Nephron (organoid): Measurements from ENCODE around the gene PPP1R13B.

Experiments used
- H3K27ac Mint-ChIP-seq, 3 experiments: 2 replicates each; pipeline ENCODE4 v1.8.0; 2020; ENCODE audit warnings: mixed read lengths in 3 of 3, mild to moderate bottlenecking in 2 of 3, moderate library complexity in 1 of 3
- H3K27me3 Mint-ChIP-seq: 2 replicates; pipeline ENCODE4 v1.8.0; 2021; ENCODE audit warnings: low read depth, mild to moderate bottlenecking, moderate library complexity, mixed read lengths
- H3K36me3 Mint-ChIP-seq: 2 replicates; pipeline ENCODE4 v1.8.0; 2020; ENCODE audit warnings: low read depth, mixed read lengths
- H3K4me1 Mint-ChIP-seq: 2 replicates; pipeline ENCODE4 v1.8.0; 2020; ENCODE audit warnings: mixed read lengths
- H3K4me3 Mint-ChIP-seq, 3 experiments: 2 replicates each; pipeline ENCODE4 v1.8.0; 2020; ENCODE audit warnings: mild to moderate bottlenecking in 3 of 3, mixed read lengths in 3 of 3, moderate library complexity in 2 of 3
- H3K9me3 Mint-ChIP-seq: 2 replicates; pipeline ENCODE4 v1.8.0; 2020; ENCODE audit warnings: mixed read lengths
- CTCF ChIP-seq, 3 experiments: fragments of 200-600 bp; sonication (generic); IDR thresholded peaks; one replicate each; pipeline ENCODE4 v1.5.0; 2021; ENCODE audit warnings: antibody characterized with exemption in 3 of 3; ENCODE audit not compliant: unreplicated experiment in 3 of 3

PPP1R13B gene

GRCh38 chr14:103878180-103878579 lies 30.8 kb upstream of the PPP1R13B start:
- Mint-ChIP-seq H3K4me3 (no peak overlapping the region), H3K27me3 (peaks cover 5% of the 10 kb centered on the region), H3K36me3 (no peaks in the 10 kb centered on the region), H3K27ac (peak overlapping the region in 2 of 3 experiments; percentile 29 to 90), H3K4me1 (peaks cover 28% of the 10 kb centered on the region), H3K9me3 (no peaks in the 10 kb centered on the region)
- TF ChIP-seq CTCF (IDR thresholded peaks at IDR 0.05; ENCODE audit: unreplicated experiment in 3 of 3), result no peak

GRCh38 chr14:103875010-103875409 lies 27.6 kb upstream of the PPP1R13B start:
- Mint-ChIP-seq H3K9me3 (no peaks in the 10 kb centered on the region), H3K27me3 (peaks cover 5% of the 10 kb centered on the region), H3K27ac (no peak overlapping the region), H3K4me1 (peaks cover 4% of the 10 kb centered on the region), H3K36me3 (no peaks in the 10 kb centered on the region), H3K4me3 (no peak overlapping the region)
- no peak for TF ChIP-seq CTCF (IDR thresholded peaks at IDR 0.05; ENCODE audit: unreplicated experiment in 3 of 3)

- Mint-ChIP-seq H3K27me3 (peaks cover 5% of the 10 kb centered on the region), H3K27ac (no peak overlapping the region), H3K4me1 (no peaks in the 10 kb centered on the region), H3K4me3 (peak overlapping the region in 2 of 3 experiments; percentile 19 to 41), H3K9me3 (no peaks in the 10 kb centered on the region), H3K36me3 (no peaks in the 10 kb centered on the region)
- TF ChIP-seq CTCF (IDR thresholded peaks at IDR 0.05; ENCODE audit: unreplicated experiment in 3 of 3), result no peak
Observed at GRCh38 chr14:103872481-103873113, 25.2 kb upstream of the PPP1R13B start.

- Mint-ChIP-seq H3K9me3 (no peaks in the 10 kb centered on the region), H3K4me3 (peak overlapping the region in 2 of 3 experiments; percentile 19 to 41), H3K27ac (no peak overlapping the region), H3K4me1 (no peaks in the 10 kb centered on the region), H3K27me3 (peaks cover 5% of the 10 kb centered on the region), H3K36me3 (no peaks in the 10 kb centered on the region)
- no peak for TF ChIP-seq CTCF (IDR thresholded peaks at IDR 0.05; ENCODE audit: unreplicated experiment in 3 of 3)
Observed at GRCh38 chr14:103871596-103872480, 24.5 kb upstream of the PPP1R13B start.

- Mint-ChIP-seq H3K9me3 (no peaks in the 10 kb centered on the region), H3K4me3 (no peak overlapping the region), H3K4me1 (no peaks in the 10 kb centered on the region), H3K27ac (no peak overlapping the region), H3K27me3 (peaks cover 5% of the 10 kb centered on the region), H3K36me3 (no peaks in the 10 kb centered on the region)
- TF ChIP-seq CTCF (IDR thresholded peaks at IDR 0.05; ENCODE audit: unreplicated experiment in 3 of 3), result no peak
Observed at GRCh38 chr14:103870891-103871595, 23.7 kb upstream of the PPP1R13B start.
